T47D (cell line): ENCODE measurements around the gene SNAPC4.

Experiments used
- DNase-seq, 2 experiments: peaks; one replicate each; pipeline versions ENCODE4 v3.0.0 to v3.0.0-alpha.2; 2011 to 2012; ENCODE audit warnings: low read depth in 1 of 2, low spot score in 1 of 2
- JUND ChIP-seq: IDR thresholded peaks from 2 replicates; pipeline ENCODE4 v1.6.1; 2012; ENCODE audit warnings: low read depth
- in situ Hi-C: cut with HindIII; loops from 2 replicates; pipeline ENCODE4 v1.10.0; 2016; ENCODE audit warnings: low sequenced_read_pairs, low pct_unique_long_range_greater_than_20kb

Gene SNAPC4

DNA sequence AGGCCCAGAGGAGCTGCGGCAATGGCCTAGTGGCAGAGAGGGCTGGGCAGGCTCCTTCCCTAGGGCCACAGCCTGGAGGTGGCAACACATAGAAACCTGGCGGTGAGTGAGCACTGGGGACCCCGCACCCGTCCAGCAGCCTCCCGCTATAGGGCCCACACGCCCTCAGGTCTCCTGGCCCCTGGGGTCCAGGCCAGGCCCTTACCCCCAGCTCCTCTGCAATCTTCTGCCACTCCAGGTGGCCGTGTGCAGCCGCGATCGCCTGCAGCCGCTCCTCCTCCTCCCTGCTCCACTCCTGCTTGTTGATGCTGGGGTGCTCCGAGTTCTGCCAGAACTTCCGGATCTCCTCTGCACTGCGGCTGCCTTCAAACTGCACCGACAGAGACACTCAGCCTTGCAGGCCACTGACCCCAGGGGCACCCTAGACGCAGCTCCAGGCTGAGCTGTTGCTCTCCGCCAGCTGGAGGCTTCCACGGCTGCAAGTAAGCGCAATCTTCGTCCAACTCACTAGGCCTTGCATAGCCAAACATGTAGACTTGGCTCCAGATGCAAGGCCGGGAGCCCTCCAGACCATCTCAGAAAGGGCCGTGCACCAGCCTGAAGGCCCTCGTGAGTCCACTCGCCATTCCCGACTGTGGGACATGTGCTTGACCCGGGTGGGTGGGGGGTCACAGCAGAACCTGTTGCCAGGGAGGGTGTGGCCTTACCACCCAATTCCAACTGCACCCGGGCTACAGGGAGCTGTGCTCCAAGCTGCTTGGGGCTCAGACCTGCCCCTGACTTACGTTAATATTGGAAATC, 8.0 kb downstream of the SNAPC4 start:
- in situ Hi-C loops, result no loop called here
- no peak for DNase-seq
- TF ChIP-seq JUND, result no peak

DNA sequence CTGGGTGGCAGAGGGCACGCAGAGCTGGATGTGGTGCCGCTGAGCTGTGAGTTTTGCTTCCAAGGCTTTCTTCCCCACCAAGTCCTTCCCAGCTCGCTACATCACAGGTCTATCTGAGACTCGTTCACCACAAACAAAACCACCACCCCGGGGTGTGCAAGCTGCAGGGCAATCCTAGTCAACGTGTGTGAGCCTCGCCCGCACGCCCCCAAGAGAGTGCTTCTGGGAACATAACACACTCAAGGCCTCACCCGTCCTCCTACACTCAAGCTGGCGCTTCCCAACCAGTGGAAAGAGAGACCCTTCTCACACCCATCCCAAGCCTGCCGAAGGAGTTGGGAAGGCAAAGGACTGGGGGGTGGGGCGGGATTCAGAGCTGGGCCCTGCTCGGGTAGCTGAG, 10.6 kb downstream of the SNAPC4 start:
- DNase-seq, result no peak
- no peak for TF ChIP-seq JUND
- in situ Hi-C loops, result no loop called here

- TF ChIP-seq JUND, result no peak
- in situ Hi-C loops, result no loop called here
- no peak for DNase-seq
Measured at GRCh38 chr9:136387217-136387616, 12.8 kb downstream of the SNAPC4 start.

GRCh38 chr9:136386018-136386417, 14.0 kb downstream of the SNAPC4 start:
- no peak for TF ChIP-seq JUND
- no peak for DNase-seq
- in situ Hi-C loops, result no loop called here

GRCh38 chr9:136385015-136385414, 15.0 kb downstream of the SNAPC4 start:
- in situ Hi-C loops, result no loop called here
- TF ChIP-seq JUND, result no peak
- DNase-seq, result no peak

GRCh38 chr9:136383436-136383835, 16.5 kb downstream of the SNAPC4 start:
- in situ Hi-C loops, result no loop called here
- no peak for TF ChIP-seq JUND
- no peak for DNase-seq

DNA sequence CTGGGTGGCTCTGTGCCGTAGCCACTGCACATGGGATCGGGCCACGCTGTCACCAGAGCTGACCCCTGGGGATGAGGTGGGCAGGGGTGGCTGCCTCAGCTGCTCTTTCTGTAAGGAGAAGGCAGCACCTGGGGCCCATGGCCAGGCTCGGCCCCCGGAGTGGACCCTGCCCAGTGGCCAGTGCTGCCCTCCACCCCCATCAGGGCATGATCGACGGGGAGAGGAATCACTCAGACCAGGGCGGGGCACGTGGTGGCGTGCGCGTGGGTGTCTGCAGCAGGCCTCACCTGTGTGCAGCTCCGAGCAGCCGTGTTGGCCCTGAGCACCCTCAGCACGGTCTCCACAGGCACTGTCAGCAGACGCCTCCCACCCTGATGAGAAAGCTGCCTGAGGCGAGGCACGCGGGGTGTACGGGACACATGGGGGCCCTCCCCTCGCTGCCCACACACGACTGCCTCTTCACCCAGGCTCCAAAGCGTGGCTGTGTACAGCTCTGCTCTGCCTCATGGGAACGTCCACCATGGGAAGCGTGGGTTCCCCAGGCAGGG, 17.9 kb downstream of the SNAPC4 start:
- in situ Hi-C loops, result no loop called here
- TF ChIP-seq JUND, result no peak
- DNase-seq, result no peak

GRCh38 chr9:136381311-136381710, 18.7 kb downstream of the SNAPC4 start:
- TF ChIP-seq JUND, result no peak
- no peak for DNase-seq
- in situ Hi-C loops, result no loop called here

DNA sequence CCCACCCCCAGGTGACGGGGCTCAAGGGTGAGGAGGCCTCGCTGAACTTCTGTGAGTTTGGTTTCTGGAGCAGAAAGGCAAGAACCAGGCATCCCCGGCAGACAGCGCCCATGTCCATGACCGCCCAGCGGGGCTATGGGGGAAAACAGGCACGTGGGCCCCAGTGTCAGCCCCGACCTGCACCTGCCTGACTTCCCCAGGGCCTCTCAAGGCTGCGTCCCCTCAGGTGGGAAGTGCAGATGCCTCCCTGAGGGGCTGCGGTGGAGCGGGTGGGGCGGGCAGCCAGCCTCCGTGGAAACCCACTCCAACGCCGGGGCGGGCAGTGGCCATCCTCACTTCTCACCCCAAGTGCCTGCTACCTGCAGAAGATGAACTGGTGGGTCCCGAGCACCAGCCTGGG, 19.6 kb downstream of the SNAPC4 start:
- TF ChIP-seq JUND, result no peak
- no peak for DNase-seq
- in situ Hi-C loops, result no loop called here

GRCh38 chr9:136379891-136380290, 20.1 kb downstream of the SNAPC4 start:
- no peak for DNase-seq
- in situ Hi-C loops, result no loop called here
- no peak for TF ChIP-seq JUND

DNA sequence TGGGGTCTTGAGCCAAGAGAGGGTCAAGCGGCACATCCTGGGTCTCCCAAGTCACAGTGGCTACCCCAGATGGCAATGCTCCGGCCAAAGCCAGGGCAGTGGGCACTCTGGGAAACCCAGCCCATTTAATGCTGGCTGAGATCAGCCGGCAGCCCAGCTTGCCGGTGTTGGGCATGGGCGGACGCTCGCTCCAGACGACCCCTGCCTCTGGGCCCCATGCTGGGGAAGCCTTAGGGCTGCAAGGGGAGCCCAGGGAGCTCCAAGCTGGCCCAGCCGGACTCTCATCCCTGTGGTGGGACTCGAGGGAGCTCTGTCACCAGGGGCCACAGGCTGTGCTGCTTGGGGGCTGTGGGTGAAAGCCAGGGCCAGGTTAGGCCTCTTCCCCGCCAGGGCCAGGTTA, 20.6 kb downstream of the SNAPC4 start:
- DNase-seq, result no peak
- no peak for TF ChIP-seq JUND
- in situ Hi-C loops, result no loop called here

DNA sequence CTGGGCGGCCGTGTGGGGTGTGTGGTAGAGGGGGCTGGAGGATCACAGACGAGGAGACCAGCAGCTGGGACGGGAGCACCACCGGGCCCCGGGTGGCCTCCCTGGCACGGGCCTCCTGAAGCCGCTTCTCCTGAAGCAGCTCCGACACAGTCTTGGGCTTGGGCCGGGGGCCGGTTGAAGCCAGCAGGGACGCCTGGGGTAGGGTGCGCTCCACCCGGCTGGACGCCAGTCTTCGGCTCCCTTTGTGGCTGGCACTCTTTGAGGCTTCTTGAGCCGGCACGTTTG, 21.0 kb downstream of the SNAPC4 start:
- DNase-seq, result no peak
- in situ Hi-C loops, result no loop called here
- no peak for TF ChIP-seq JUND

- no peak for DNase-seq
- in situ Hi-C loops, result no loop called here
Measured at GRCh38 chr9:136378170-136379002, 21.6 kb downstream of the SNAPC4 start.

More at GRCh38 chr9:136378170-136379002, 21.6 kb downstream of the SNAPC4 start:
- no peak for TF ChIP-seq JUND
